Measurements from ENCODE around the gene MACROD2.

MACROD2 gene

DNA sequence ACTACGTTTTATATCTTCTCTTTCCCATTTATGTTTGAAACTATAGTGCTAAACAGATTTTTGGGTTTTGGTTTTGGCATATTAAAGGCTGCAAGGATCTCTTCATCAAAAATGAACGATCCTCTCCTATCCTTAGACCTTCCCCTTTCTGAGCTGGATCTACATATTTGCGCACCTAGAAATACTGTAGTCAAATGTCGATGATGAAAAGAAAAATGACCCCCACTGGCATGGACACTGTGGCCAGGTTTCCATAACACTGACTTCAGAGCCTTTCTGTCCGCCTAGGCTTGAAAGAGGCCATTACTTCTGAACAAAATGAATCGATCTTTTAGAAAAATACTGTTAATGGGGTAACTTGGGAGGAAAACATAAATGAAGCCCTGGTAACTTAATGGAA lies 336.3 kb downstream of the MACROD2 start:
- TF ChIP-seq, protein P1, sequence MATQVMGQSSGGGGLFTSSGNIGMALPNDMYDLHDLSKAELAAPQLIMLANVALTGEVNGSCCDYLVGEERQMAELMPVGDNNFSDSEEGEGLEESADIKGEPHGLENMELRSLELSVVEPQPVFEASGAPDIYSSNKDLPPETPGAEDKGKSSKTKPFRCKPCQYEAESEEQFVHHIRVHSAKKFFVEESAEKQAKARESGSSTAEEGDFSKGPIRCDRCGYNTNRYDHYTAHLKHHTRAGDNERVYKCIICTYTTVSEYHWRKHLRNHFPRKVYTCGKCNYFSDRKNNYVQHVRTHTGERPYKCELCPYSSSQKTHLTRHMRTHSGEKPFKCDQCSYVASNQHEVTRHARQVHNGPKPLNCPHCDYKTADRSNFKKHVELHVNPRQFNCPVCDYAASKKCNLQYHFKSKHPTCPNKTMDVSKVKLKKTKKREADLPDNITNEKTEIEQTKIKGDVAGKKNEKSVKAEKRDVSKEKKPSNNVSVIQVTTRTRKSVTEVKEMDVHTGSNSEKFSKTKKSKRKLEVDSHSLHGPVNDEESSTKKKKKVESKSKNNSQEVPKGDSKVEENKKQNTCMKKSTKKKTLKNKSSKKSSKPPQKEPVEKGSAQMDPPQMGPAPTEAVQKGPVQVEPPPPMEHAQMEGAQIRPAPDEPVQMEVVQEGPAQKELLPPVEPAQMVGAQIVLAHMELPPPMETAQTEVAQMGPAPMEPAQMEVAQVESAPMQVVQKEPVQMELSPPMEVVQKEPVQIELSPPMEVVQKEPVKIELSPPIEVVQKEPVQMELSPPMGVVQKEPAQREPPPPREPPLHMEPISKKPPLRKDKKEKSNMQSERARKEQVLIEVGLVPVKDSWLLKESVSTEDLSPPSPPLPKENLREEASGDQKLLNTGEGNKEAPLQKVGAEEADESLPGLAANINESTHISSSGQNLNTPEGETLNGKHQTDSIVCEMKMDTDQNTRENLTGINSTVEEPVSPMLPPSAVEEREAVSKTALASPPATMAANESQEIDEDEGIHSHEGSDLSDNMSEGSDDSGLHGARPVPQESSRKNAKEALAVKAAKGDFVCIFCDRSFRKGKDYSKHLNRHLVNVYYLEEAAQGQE (IDR thresholded peaks at IDR 0.05; ENCODE audit: insufficient read depth in 1 of 2, low read depth in 2 of 2, low read length in 2 of 2), result no peak
- TF ChIP-seq POLR2AphosphoS5 (IDR thresholded peaks at IDR 0.05; ENCODE audit: low read depth, low read length), result no peak
- no peak for TF ChIP-seq TAF1 (IDR thresholded peaks at IDR 0.05; ENCODE audit: borderline replicate concordance, insufficient read depth, low read length)
- TF ChIP-seq SIN3A (IDR thresholded peaks at IDR 0.05; ENCODE audit: borderline replicate concordance, insufficient read depth, low read length), result no peak
- no peak for TF ChIP-seq FOXP2 (optimal IDR thresholded peaks at IDR 0.05; ENCODE audit: borderline replicate concordance, extremely low read depth, extremely low read length, insufficient read depth)

- TF ChIP-seq SIN3A (IDR thresholded peaks at IDR 0.05; ENCODE audit: borderline replicate concordance, insufficient read depth, low read length) (no peak), FOXP2 (optimal IDR thresholded peaks at IDR 0.05; ENCODE audit: borderline replicate concordance, extremely low read depth, extremely low read length, insufficient read depth) (no peak), POLR2AphosphoS5 (IDR thresholded peaks at IDR 0.05; ENCODE audit: low read depth, low read length) (no peak), TAF1 (IDR thresholded peaks at IDR 0.05; ENCODE audit: borderline replicate concordance, insufficient read depth, low read length) (no peak)
These were observed 337.6 kb downstream of the MACROD2 start for GRCh38 chr20:14332866-14333265.

- TF ChIP-seq, protein P1 (IDR thresholded peaks at IDR 0.05; ENCODE audit: insufficient read depth in 1 of 2, low read depth in 2 of 2, low read length in 2 of 2), result no peak
These were observed 338.4 kb downstream of the MACROD2 start for GRCh38 chr20:14333721-14334120.

- TF ChIP-seq, protein P1 (IDR thresholded peaks at IDR 0.05; ENCODE audit: insufficient read depth in 1 of 2, low read depth in 2 of 2, low read length in 2 of 2), result no peak
- no peak for TF ChIP-seq TAF1 (IDR thresholded peaks at IDR 0.05; ENCODE audit: borderline replicate concordance, insufficient read depth, low read length)
- no peak for TF ChIP-seq POLR2AphosphoS5 (IDR thresholded peaks at IDR 0.05; ENCODE audit: low read depth, low read length)
- no peak for TF ChIP-seq SIN3A (IDR thresholded peaks at IDR 0.05; ENCODE audit: borderline replicate concordance, insufficient read depth, low read length)
- no peak for TF ChIP-seq FOXP2 (optimal IDR thresholded peaks at IDR 0.05; ENCODE audit: borderline replicate concordance, extremely low read depth, extremely low read length, insufficient read depth)
These were observed 339.1 kb downstream of the MACROD2 start for GRCh38 chr20:14334306-14334930.

GRCh38 chr20:14335052-14335451 lies 339.7 kb downstream of the MACROD2 start:
- TF ChIP-seq FOXP2 (optimal IDR thresholded peaks at IDR 0.05; ENCODE audit: borderline replicate concordance, extremely low read depth, extremely low read length, insufficient read depth), result no peak
- TF ChIP-seq POLR2AphosphoS5 (IDR thresholded peaks at IDR 0.05; ENCODE audit: low read depth, low read length), result no peak
- TF ChIP-seq, protein P1 (IDR thresholded peaks at IDR 0.05; ENCODE audit: insufficient read depth in 1 of 2, low read depth in 2 of 2, low read length in 2 of 2), result no peak
- TF ChIP-seq TAF1 (IDR thresholded peaks at IDR 0.05; ENCODE audit: borderline replicate concordance, insufficient read depth, low read length), result no peak
- no peak for TF ChIP-seq SIN3A (IDR thresholded peaks at IDR 0.05; ENCODE audit: borderline replicate concordance, insufficient read depth, low read length)
